Renal cortex interstitium (tissue), 11 donors: ENCODE measurements around the gene EEF1G. TPM values are rescaled to one million over a fixed set of nuclear protein-coding genes. Genes with fewer than 3 reads are reported as not detected.

ENCODE experiments used
- DNase-seq, 11 donors: peaks; one replicate each; pipeline ENCODE4 v3.0.0-alpha.2; 2013; ENCODE audit warnings: low read depth in 9 of 11, low spot score in 4 of 11; ENCODE audit errors: extremely low read depth in 1 of 11
- polyA plus RNA-seq, 3 donors: library from polyadenylated mRNA; unstranded; fragments of 120-200 nt; gene quantifications; one replicate each; pipeline ENCODE4 v1.2.1, GENCODE V29; 2013; ENCODE audit not compliant: insufficient read length in 3 of 3

EEF1G gene
- polyA plus RNA-seq, 3 donors = 2,243 to 2,394 (median 2,287) TPM

- no peak for DNase-seq
These were observed 37.4 kb upstream of the EEF1G start for GRCh38 chr11:62610814-62611704.

GRCh38 chr11:62610403-62610802, 36.7 kb upstream of the EEF1G start:
- DNase-seq = no peak

- no peak for DNase-seq
These were observed 35.1 kb upstream of the EEF1G start for GRCh38 chr11:62608776-62609175.

GRCh38 chr11:62607714-62608113, 34.0 kb upstream of the EEF1G start:
- no peak for DNase-seq

- DNase-seq = no peak
These were observed 32.2 kb upstream of the EEF1G start for GRCh38 chr11:62605902-62606301.

- no peak for DNase-seq
These were observed 31.8 kb upstream of the EEF1G start for GRCh38 chr11:62605467-62605866.

GRCh38 chr11:62604460-62605120, 30.9 kb upstream of the EEF1G start:
- peak in 4 of 11 donors; percentile 42 to 57 (median 48) for DNase-seq

DNA sequence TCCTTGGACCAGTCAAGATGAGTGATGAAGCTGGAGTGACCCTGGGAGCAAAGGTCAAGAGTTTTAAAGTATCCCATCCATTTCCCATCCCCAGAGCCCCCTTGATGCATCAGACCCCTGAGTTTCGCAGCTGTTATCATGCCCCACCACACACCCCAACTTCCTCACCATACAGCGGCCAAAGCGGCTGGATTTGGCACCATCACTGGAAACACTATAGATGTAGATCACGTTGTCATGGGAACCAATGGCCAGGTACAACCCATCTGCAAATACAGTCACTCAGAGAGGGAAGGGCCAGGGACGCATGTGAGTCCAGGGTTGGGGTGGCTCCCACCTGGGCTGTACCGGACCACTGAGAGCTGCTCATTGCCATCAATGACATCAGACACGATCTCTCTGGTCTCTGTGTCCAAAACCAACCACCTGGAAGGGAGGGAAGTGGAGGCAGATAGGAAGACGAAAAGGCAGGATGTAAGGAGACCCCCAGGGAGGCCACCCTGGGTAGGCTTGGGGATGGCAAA, 30.1 kb upstream of the EEF1G start:
- no peak for DNase-seq

GRCh38 chr11:62603072-62603408, 29.3 kb upstream of the EEF1G start:
- DNase-seq = no peak

DNA sequence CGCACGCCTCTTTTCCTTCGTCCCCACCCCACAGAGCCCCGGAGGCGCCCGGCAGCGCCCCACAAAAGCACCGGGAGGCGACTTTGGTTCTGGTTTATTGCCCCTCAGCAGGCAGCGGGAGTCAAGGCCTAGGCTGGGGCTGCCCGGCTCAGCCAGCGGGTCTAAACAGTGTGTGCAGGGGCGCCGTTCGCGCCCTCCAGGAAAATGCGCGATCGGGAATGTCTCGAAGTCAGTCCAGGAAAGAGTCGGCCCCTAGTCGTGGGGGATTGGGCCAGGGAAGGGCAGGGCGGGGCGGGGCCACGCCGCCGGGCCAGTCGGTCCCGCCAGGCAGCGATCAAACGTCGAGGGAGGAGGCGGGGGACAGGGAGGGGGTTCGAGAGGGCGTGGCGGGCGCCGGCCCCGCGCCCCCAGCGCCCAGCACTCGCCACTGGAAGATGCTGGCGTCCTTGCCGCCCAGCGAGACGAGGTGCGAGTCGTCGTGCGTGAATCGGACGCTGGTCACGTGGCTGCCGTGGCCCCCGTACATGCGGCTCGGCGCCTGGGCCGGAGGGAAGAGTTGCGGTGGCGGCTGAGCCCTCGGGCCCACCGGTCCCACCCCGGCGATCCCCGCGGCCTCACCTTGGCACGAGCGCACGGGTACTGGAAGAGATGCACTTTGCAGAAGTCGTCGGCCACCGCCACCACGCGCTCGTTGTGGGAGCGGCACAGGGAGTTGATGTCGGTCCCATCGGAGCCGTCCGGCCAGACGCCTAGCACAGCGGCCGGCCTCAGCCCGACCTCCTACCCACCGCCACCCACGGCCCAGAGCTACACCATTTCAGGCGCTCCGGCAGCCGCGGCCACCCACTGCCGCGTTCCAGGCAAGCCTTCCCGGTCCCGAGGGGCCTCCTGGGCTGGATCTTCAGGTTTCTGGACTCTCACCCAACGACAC, 28.7 kb upstream of the EEF1G start:
- peak in 5 of 11 donors; percentile 44 to 51 (median 47) for DNase-seq

GRCh38 chr11:62601372-62602140, 27.9 kb upstream of the EEF1G start, which contains the start of gene MTA2:
Gene MTA2, minus strand, starts transcription at chr11:62601865. Its CDS starts 415 bp downstream, at chr11:62601450.
- DNase-seq = peak; percentile 95 to 97 (median 96)

GRCh38 chr11:62601122-62601371, 27.4 kb upstream of the EEF1G start:
- no peak for DNase-seq

DNA sequence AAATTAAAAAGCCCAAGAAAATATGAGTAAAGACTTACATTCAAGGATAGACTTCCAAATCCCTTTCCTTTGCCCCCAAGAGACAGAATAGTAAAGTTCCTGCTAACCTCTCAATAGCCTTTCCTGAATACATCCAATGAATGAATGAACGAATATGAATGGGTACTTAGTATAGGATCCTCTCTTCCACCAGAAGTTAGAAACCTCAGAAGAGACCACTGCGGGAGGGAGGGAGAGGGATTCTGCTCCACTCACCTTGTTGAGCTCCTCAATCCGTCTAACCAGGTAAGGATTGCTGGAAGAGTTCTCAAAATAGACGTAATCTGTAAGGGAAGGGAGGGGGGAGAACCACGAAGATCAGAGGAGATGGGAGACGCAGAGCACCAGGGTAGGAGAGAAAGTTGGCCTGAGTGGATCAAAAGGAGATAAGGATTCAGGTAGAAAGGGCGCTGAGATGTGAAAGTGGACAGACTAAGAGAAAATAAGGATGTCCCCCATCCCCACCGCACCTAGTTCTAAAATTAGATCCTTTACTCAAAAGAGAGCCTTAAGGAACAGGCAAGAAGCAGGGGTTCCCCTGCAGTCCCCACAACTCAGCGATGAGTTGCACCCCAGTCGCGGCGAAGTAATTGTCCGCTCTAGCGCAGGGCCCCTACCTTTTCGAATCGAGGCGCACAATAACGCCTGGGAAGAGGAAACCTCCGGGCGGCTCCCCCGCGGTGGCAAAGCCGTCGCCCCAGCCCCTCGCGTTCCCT, 26.9 kb upstream of the EEF1G start:
- DNase-seq = no peak

DNA sequence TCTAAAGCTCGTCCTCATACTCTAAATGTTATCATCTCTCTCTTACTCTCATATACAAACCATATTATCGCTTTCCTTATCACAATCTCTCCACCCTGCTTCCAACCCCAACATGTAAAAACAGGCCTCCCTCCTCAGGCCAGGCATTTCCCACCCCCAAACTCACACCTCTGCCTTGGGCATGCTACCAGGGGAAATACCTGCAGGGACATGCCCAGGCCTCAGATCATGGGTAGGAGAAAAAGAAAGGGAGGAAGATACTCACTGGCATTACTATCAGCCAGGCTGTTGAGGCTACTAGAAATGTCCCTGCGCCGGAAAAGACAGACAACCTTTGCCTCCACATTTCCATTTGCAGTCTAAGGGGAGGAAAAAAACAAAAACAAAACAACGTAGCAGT, 26.2 kb upstream of the EEF1G start:
- no peak for DNase-seq

- DNase-seq = peak in 10 of 11 donors; percentile 78 to 95 (median 90)
These were observed 25.5 kb upstream of the EEF1G start for GRCh38 chr11:62599069-62599696.

DNA sequence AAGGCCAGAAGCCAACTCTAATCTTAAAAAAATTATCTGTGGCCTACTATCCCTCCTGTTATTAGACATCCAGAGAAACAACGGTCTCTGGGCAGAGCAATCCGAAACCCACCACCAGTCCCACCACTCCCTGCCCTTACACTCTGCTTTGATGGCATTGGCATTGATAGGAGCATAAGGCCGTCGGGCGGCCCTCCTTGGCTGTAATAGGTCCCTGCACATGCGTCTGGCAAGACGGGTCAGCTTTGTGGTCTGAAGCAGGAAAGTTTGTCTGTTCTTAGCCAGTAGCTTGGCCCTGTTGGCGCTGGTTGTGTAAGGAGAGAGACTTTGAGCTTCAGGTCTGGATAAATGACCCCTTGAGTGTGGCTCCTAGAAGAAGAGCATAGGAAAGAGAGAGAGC, 21.4 kb upstream of the EEF1G start:
- no peak for DNase-seq

DNA sequence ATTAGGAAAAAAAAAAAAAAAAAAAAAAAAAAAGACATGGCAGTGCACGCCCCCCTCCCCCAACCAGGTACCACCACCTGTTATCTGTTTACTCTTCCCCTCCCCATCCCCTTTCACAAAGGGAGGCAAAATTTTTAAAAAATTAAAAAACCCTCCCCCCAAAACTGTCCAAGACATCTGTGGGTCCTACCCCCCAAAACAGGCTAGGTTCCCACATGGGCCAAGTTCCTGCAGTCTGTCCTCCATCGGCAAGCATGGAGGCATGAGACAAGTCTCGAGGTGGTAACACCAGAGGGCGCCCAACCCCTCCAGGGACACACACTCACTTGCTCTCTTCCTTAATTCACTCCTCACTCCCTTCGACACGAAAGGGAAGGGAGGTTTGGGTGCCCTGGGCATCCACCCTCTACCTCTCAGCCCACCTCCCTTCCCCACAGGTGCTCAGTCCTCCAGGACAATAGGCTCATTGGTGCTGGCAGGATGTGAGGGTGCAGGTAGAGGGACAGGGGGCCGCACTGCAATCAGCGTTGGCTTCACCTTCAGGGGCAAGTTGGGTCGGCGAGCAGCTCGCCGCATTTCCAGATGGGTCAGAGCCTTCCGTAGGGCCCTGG, 19.8 kb upstream of the EEF1G start:
- peak in 4 of 11 donors; percentile 46 to 51 (median 50) for DNase-seq
